GM12801 (cell line): Measurements from ENCODE around the gene INTS11.

Source experiments
- CTCF ChIP-seq: IDR thresholded peaks from one replicate; pipeline ENCODE4 v1.5.1; 2011; ENCODE audit warnings: control low read depth; ENCODE audit not compliant: insufficient read length; ENCODE audit errors: extremely low read depth

Gene INTS11

DNA sequence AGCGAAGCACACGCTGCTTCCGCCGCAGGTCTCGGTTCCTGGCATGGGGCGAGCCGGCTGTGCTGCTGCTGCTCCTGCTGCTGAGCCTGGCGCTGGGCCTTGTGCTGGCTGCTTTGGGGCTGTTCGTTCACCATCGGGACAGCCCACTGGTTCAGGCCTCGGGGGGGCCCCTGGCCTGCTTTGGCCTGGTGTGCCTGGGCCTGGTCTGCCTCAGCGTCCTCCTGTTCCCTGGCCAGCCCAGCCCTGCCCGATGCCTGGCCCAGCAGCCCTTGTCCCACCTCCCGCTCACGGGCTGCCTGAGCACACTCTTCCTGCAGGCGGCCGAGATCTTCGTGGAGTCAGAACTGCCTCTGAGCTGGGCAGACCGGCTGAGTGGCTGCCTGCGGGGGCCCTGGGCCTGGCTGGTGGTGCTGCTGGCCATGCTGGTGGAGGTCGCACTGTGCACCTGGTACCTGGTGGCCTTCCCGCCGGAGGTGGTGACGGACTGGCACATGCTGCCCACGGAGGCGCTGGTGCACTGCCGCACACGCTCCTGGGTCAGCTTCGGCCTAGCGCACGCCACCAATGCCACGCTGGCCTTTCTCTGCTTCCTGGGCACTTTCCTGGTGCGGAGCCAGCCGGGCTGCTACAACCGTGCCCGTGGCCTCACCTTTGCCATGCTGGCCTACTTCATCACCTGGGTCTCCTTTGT is 9.2 kb upstream of the INTS11 start:
- no peak for TF ChIP-seq CTCF

DNA sequence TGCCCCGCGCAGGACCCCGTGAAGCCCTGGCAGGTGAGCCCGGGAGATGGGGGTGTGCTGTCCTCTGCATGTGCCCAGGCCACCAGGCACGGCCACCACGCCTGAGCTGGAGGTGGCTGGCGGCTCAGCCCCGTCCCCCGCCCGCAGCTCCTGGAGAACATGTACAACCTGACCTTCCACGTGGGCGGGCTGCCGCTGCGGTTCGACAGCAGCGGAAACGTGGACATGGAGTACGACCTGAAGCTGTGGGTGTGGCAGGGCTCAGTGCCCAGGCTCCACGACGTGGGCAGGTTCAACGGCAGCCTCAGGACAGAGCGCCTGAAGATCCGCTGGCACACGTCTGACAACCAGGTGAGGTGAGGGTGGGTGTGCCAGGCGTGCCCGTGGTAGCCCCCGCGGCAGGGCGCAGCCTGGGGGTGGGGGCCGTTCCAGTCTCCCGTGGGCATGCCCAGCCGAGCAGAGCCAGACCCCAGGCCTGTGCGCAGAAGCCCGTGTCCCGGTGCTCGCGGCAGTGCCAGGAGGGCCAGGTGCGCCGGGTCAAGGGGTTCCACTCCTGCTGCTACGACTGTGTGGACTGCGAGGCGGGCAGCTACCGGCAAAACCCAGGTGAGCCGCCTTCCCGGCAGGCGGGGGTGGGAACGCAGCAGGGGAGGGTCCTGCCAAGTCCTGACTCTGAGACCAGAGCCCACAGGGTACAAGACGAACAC is 8.5 kb upstream of the INTS11 start:
- TF ChIP-seq CTCF: no peak

DNA sequence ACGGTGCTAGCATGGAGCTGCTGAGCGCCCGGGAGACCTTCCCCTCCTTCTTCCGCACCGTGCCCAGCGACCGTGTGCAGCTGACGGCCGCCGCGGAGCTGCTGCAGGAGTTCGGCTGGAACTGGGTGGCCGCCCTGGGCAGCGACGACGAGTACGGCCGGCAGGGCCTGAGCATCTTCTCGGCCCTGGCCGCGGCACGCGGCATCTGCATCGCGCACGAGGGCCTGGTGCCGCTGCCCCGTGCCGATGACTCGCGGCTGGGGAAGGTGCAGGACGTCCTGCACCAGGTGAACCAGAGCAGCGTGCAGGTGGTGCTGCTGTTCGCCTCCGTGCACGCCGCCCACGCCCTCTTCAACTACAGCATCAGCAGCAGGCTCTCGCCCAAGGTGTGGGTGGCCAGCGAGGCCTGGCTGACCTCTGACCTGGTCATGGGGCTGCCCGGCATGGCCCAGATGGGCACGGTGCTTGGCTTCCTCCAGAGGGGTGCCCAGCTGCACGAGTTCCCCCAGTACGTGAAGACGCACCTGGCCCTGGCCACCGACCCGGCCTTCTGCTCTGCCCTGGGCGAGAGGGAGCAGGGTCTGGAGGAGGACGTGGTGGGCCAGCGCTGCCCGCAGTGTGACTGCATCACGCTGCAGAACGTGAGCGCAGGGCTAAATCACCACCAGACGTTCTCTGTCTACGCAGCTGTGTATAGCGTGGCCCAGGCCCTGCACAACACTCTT is 7.7 kb upstream of the INTS11 start:
- no peak for TF ChIP-seq CTCF

DNA sequence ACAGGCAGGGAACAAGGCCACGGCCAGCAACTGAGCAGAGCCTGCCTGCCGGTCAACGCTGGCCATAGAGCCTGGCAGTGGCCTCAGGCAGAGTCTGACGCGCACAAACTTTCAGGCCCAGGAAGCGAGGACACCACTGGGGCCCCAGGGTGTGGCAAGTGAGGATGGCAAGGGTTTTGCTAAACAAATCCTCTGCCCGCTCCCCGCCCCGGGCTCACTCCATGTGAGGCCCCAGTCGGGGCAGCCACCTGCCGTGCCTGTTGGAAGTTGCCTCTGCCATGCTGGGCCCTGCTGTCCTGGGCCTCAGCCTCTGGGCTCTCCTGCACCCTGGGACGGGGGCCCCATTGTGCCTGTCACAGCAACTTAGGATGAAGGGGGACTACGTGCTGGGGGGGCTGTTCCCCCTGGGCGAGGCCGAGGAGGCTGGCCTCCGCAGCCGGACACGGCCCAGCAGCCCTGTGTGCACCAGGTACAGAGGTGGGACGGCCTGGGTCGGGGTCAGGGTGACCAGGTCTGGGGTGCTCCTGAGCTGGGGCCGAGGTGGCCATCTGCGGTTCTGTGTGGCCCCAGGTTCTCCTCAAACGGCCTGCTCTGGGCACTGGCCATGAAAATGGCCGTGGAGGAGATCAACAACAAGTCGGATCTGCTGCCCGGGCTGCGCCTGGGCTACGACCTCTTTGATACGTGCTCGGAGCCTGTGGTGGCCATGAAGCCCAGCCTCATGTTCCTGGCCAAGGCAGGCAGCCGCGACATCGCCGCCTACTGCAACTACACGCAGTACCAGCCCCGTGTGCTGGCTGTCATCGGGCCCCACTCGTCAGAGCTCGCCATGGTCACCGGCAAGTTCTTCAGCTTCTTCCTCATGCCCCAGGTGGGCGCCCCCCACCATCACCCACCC is 6.9 kb upstream of the INTS11 start, which contains the start of gene TAS1R3:
Gene TAS1R3 (plus strand): TSS at position 213 of the 898 bp plus-strand sequence. CDS start 66 bp downstream, at position 279.
- no peak for TF ChIP-seq CTCF

GRCh38 chr1:1330366-1331067 is 6.1 kb upstream of the INTS11 start:
- no peak for TF ChIP-seq CTCF

- TF ChIP-seq CTCF: no peak
Measured at GRCh38 chr1:1329304-1330210, 5.1 kb upstream of the INTS11 start.
